ENCODE measurements around the gene SLC26A11.

DNA sequence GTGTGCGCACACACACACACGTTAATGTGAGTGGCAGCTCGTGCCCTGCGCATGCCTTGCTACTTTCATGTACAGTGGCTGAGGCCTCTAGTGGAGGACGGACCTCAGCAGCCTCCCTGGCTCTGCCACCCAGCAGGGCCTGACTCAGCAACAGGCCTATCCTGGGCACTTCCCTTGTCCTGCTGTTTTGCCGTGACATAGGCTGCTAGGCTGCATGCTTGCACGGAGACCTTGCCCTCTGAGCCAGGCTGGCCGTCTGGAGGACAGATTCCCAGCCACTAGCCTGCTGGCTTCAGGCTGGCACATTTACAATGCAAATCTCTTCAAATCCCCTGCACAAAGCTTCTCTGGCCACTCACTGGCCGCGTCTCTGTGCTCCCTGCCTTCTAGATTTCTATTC, 49.9 kb downstream of the SLC26A11 start:
- no peak for TF ChIP-seq TARDBP (IDR thresholded peaks at IDR 0.05)
- TF ChIP-seq FOXK2 (IDR thresholded peaks at IDR 0.05) = no peak
- no peak for TF ChIP-seq ELF4 (IDR thresholded peaks at IDR 0.05)
- TF ChIP-seq SP1 (IDR thresholded peaks at IDR 0.05) = no peak

All from HEK293T (cell line).